ENCODE data around the gene TSC2.

DNA sequence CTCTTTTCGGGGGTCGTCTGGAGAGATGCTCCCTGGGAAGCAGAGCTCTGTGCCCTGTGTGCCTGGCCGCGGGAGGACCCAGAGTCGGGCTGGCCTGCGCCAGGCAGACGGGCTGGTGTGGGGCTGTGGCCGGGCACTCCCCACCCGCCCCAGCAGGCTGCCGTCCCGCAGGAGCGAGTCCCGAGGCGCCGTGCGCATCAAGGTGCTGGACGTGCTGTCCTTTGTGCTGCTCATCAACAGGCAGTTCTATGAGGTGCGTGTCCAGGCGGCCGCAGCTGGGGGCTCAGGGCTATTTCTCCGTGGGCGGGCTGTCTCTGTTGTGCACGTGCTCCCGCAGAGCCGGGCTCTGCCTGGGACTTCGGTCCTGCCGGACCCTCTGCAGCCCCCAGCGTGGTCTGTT, 15.0 kb downstream of the TSC2 start:
- TF ChIP-seq POLR2AphosphoS5 (IDR thresholded peaks at IDR 0.05) = no peak
- TF ChIP-seq CTCF (IDR thresholded peaks at IDR 0.05) = no peak
- TF ChIP-seq POLR2A (IDR thresholded peaks at IDR 0.05) = no peak
- TF ChIP-seq EP300 (IDR thresholded peaks at IDR 0.05; ENCODE audit: low read depth) = no peak

Data from transverse colon (tissue), 4 donors.